Panc1 (cell line): ENCODE results near the gene PRRT1. TPM values are rescaled to one million over a fixed set of nuclear protein-coding genes. Genes with fewer than 3 reads are reported as not detected.

Experiments used
- ATAC-seq: fragments of 200-7000 bp; cut with Tn5 transposase; 2 replicates; pipeline ENCODE4 v1.9.1; 2020; ENCODE audit warnings: mild to moderate bottlenecking, moderate library complexity
- BruUV-seq: library from RNA; stranded (reverse); fragments of 400-500 nt; replicated peaks from 2 replicates; lab custom pipeline; 2021; lab: Mats Ljungman, UMichigan
- CTCF ChIA-PET: fragments of 300-600 bp; sonication (Branson Sonifier 250); formaldehyde crosslinking; loops from one replicate; lab custom pipeline; 2022; ENCODE audit warnings: antibody characterized with exemption; lab: Charles Lee
- POLR2A ChIA-PET: fragments of 300-600 bp; sonication (Branson Sonifier 250); formaldehyde crosslinking; loops from one replicate; lab custom pipeline; 2022; ENCODE audit warnings: antibody characterized with exemption; lab: Charles Lee
- DNase-seq: peaks from one replicate; pipeline ENCODE4 v3.0.0-alpha.2; 2010; ENCODE audit warnings: low read depth, low spot score
- H3K27ac ChIP-seq: 2 replicates; pipeline ENCODE4 v1.5.1; 2011; ENCODE audit warnings: mild to moderate bottlenecking, low read length, inconsistent platforms
- H3K27me3 ChIP-seq: fragments of 200-500 bp; sonication (Bioruptor generic); 2 replicates; pipeline ENCODE4 v1.6.0; 2014; ENCODE audit warnings: low read length, inconsistent platforms; ENCODE audit not compliant: control insufficient read depth, insufficient read depth
- H3K36me3 ChIP-seq: fragments of 200-500 bp; sonication (Bioruptor generic); 2 replicates; pipeline ENCODE4 v1.5.1; 2014; ENCODE audit warnings: inconsistent platforms, mild to moderate bottlenecking, low read length, moderate library complexity; ENCODE audit not compliant: control insufficient read depth, insufficient read depth
- H3K4me1 ChIP-seq: 2 replicates; pipeline ENCODE4 v1.5.1; 2011; ENCODE audit warnings: inconsistent platforms, mild to moderate bottlenecking, low read length, moderate library complexity; ENCODE audit not compliant: control insufficient read depth, insufficient read depth
- H3K4me3 ChIP-seq, 2 experiments: 2 replicates each; pipeline ENCODE4 v1.5.1; 2011 to 2012; ENCODE audit warnings: low read depth in 2 of 2, low read length in 2 of 2, mild to moderate bottlenecking in 2 of 2, inconsistent platforms in 1 of 2, moderate library complexity in 1 of 2
- H3K9me3 ChIP-seq: fragments of 200-500 bp; sonication (Bioruptor generic); 2 replicates; pipeline ENCODE4 v1.5.1; 2014; ENCODE audit warnings: low read depth, mild to moderate bottlenecking, inconsistent platforms, low read length, moderate library complexity; ENCODE audit not compliant: control insufficient read depth, insufficient read depth
- CTCF ChIP-seq: fragments of 450-650 bp; IDR thresholded peaks from 2 replicates; pipeline ENCODE4 v1.5.1; 2017; ENCODE audit warnings: mild to moderate bottlenecking
- POLR2AphosphoS5 ChIP-seq: IDR thresholded peaks from 2 replicates; pipeline ENCODE4 v1.6.1; 2012; ENCODE audit warnings: mild to moderate bottlenecking, low read depth, low read length, moderate library complexity
- REST ChIP-seq, 2 experiments: IDR thresholded peaks; 2 replicates each; pipeline ENCODE4 v1.6.1; 2011 to 2012; ENCODE audit warnings: low read depth in 2 of 2, control low read depth in 1 of 2, low read length in 1 of 2, mild to moderate bottlenecking in 1 of 2, moderate library complexity in 1 of 2; ENCODE audit not compliant: insufficient read depth in 1 of 2
- SIN3A ChIP-seq: IDR thresholded peaks from 2 replicates; pipeline ENCODE4 v1.6.1; 2012; ENCODE audit warnings: low read depth, mild to moderate bottlenecking, low read length, moderate library complexity, borderline replicate concordance; ENCODE audit not compliant: insufficient read depth
- TCF7L2 ChIP-seq: IDR thresholded peaks from 2 replicates; pipeline ENCODE4 v1.6.1; 2011; ENCODE audit warnings: mild to moderate bottlenecking, low read depth, low read length, inconsistent platforms
- in situ Hi-C: cut with HindIII; loops from 2 replicates; pipeline ENCODE4 v1.10.0; 2016; ENCODE audit warnings: low sequenced_read_pairs, low pct_unique_long_range_greater_than_20kb
- intact Hi-C: fragments of 100-400 bp; cut with micrococcal nuclease; formaldehyde crosslinking; loops from one replicate; pipeline ENCODE4 v1.10.0; 2022; ENCODE audit not compliant: unreplicated experiment
- total RNA-seq: library from RNA; stranded (reverse); gene quantifications from one replicate; pipeline ENCODE4 v1.2.1, GENCODE V29; 2021; ENCODE audit not compliant: unreplicated experiment

The PRRT1 gene
- total RNA-seq, 1 experiment from 2014 or later: 1.3 TPM

GRCh38 chr6:32132110-32132509 lies 19.6 kb downstream of the PRRT1 start:
- no peaks in the 10 kb centered on the region for H3K9me3 ChIP-seq
- intact Hi-C loops: no loop called here
- H3K4me3 ChIP-seq: no peak overlapping the region
- in situ Hi-C loops: no loop called here
- TF ChIP-seq CTCF (no peak), REST (IDR thresholded peaks at IDR 0.05; ENCODE audit: insufficient read depth in 1 of 2, low read depth in 2 of 2, low read length in 1 of 2) (no peak), SIN3A (no peak), POLR2AphosphoS5 (no peak), TCF7L2 (no peak)
- POLR2A ChIA-PET: interaction anchor here (0.6 kb wide), 1 partner anchor 20 kb away, joined by 8 read pairs; no protein-coding TSS in a partner anchor
- no peak overlapping the region for H3K27ac ChIP-seq
- H3K4me1 ChIP-seq: peaks cover 16% of the 10 kb centered on the region
- no peaks in the 10 kb centered on the region for H3K27me3 ChIP-seq
- H3K36me3 ChIP-seq: no peaks in the 10 kb centered on the region; the same call in 1 of the 2 replicates
- no peak for DNase-seq
- no peak for ATAC-seq
- BruUV-seq: no TSS peak
- CTCF ChIA-PET: no interaction called here

- DNase-seq: no peak
- TF ChIP-seq SIN3A (no peak), POLR2AphosphoS5 (no peak), TCF7L2 (no peak), CTCF (no peak), REST (IDR thresholded peaks at IDR 0.05; ENCODE audit: insufficient read depth in 1 of 2, low read depth in 2 of 2, low read length in 1 of 2) (no peak)
- Histone ChIP-seq H3K27ac (no peak overlapping the region), H3K36me3 (no peaks in the 10 kb centered on the region; the same call in 1 of the 2 replicates), H3K4me1 (peaks cover 21% of the 10 kb centered on the region), H3K9me3 (no peaks in the 10 kb centered on the region), H3K27me3 (no peaks in the 10 kb centered on the region), H3K4me3 (no peak overlapping the region)
- CTCF ChIA-PET: no interaction called here
- in situ Hi-C loops: no loop called here
- BruUV-seq: no TSS peak
- POLR2A ChIA-PET: no interaction called here
- intact Hi-C loops: no loop called here
- no peak for ATAC-seq
These were observed 20.2 kb downstream of the PRRT1 start for GRCh38 chr6:32131439-32131948.
